PFSK-1 (cell line): ENCODE measurements around the gene PXMP2. TPM values are rescaled to one million over a fixed set of nuclear protein-coding genes. Genes with fewer than 3 reads are reported as not detected.

Source experiments
- FOXP2 ChIP-seq: optimal IDR thresholded peaks from 2 replicates; pipeline ENCODE3; 2011; ENCODE audit warnings: borderline replicate concordance, control low read depth, inconsistent platforms; ENCODE audit not compliant: insufficient read depth; ENCODE audit errors: extremely low read length, extremely low read depth
- POLR2AphosphoS5 ChIP-seq: IDR thresholded peaks from 2 replicates; pipeline ENCODE4 v1.6.1; 2012; ENCODE audit warnings: low read depth, mild to moderate bottlenecking, control low read depth, low read length, moderate library complexity
- REST ChIP-seq, 2 experiments: IDR thresholded peaks; 2 replicates each; pipeline versions ENCODE4 v1.6.1 to v1.8.0; 2011 to 2012; ENCODE audit warnings: low read depth in 2 of 2, low read length in 2 of 2, control low read depth in 1 of 2, inconsistent platforms in 1 of 2, mild to moderate bottlenecking in 1 of 2, moderate library complexity in 1 of 2; ENCODE audit not compliant: insufficient read depth in 1 of 2
- SIN3A ChIP-seq: IDR thresholded peaks from 2 replicates; pipeline ENCODE4 v1.6.1; 2012; ENCODE audit warnings: mild to moderate bottlenecking, low read length, moderate library complexity, borderline replicate concordance; ENCODE audit not compliant: insufficient read depth
- TAF1 ChIP-seq: IDR thresholded peaks from 2 replicates; pipeline ENCODE4 v1.6.1; 2012; ENCODE audit warnings: low read length, control low read depth, borderline replicate concordance; ENCODE audit not compliant: insufficient read depth
- polyA plus RNA-seq: library from polyadenylated mRNA; unstranded; fragments of >200 nt; gene quantifications from one replicate; pipeline ENCODE4 v1.2.1, GENCODE V29; 2012; ENCODE audit warnings: low read depth, missing spikeins; ENCODE audit not compliant: insufficient read length

PXMP2 gene
- 24.5 TPM for polyA plus RNA-seq

- no peak for TF ChIP-seq FOXP2
- TF ChIP-seq SIN3A: peak; percentile 58; the same call in 1 of the 2 replicates
- TF ChIP-seq TAF1: peak; percentile 89
- TF ChIP-seq REST (IDR thresholded peaks at IDR 0.05; ENCODE audit: insufficient read depth in 1 of 2, low read depth in 2 of 2, low read length in 2 of 2): peak in 1 of 2 experiments; percentile 48; a peak in 3 of 4 replicates
- TF ChIP-seq POLR2AphosphoS5: peak; percentile 74
Observed at GRCh38 chr12:132687211-132688164, at the start of gene PXMP2, which contains the start of gene POLE. PXMP2 (plus strand) TSS chr12:132687587; CDS start chr12:132687671, 84 bp downstream. POLE (minus strand) TSS chr12:132687342; CDS start chr12:132687315, 27 bp downstream.

GRCh38 chr12:132637811-132638210 lies 49.6 kb upstream of the PXMP2 start:
- TF ChIP-seq POLR2AphosphoS5 (no peak), TAF1 (no peak), REST (IDR thresholded peaks at IDR 0.05; ENCODE audit: insufficient read depth in 1 of 2, low read depth in 2 of 2, low read length in 2 of 2) (no peak), SIN3A (no peak), FOXP2 (no peak)

GRCh38 chr12:132638541-132639408 lies 48.6 kb upstream of the PXMP2 start:
- TF ChIP-seq SIN3A (no peak), POLR2AphosphoS5 (peak; percentile 51), TAF1 (no peak), REST (IDR thresholded peaks at IDR 0.05; ENCODE audit: insufficient read depth in 1 of 2, low read depth in 2 of 2, low read length in 2 of 2) (no peak), FOXP2 (no peak)

GRCh38 chr12:132639956-132640520 lies 47.3 kb upstream of the PXMP2 start:
- TF ChIP-seq SIN3A (no peak), REST (IDR thresholded peaks at IDR 0.05; ENCODE audit: insufficient read depth in 1 of 2, low read depth in 2 of 2, low read length in 2 of 2) (no peak), POLR2AphosphoS5 (no peak; the same call in 1 of the 2 replicates), TAF1 (no peak), FOXP2 (no peak)
